SK-N-MC (cell line): Measurements from ENCODE around the gene HINT2.

Experiments
- DNase-seq: peaks from one replicate; pipeline ENCODE4 v3.0.0-alpha.2; 2011; ENCODE audit warnings: low read depth, low spot score
- H3K27ac ChIP-seq: fragments of 200-600 bp; sonication (generic); 2 replicates; pipeline ENCODE4 v1.5.1; 2016; ENCODE audit warnings: mixed run types
- H3K36me3 ChIP-seq: fragments of 200-600 bp; sonication (generic); 2 replicates; pipeline ENCODE4 v1.6.1; 2017; ENCODE audit warnings: antibody characterized with exemption, low read length, mixed read lengths; ENCODE audit not compliant: insufficient read depth
- H3K4me3 ChIP-seq: fragments of 200-600 bp; sonication (generic); 2 replicates; pipeline ENCODE4 v1.5.1; 2016
- H3K9ac ChIP-seq: fragments of 200-600 bp; sonication (generic); 2 replicates; pipeline ENCODE4 v1.8.0; 2017; ENCODE audit warnings: mixed run types, mixed read lengths; ENCODE audit not compliant: insufficient read length
- H3K9me3 ChIP-seq: fragments of 200-600 bp; sonication (generic); 2 replicates; pipeline ENCODE4 v1.6.1; 2017; ENCODE audit warnings: low read depth, mild to moderate bottlenecking, antibody characterized with exemption, low read length, moderate library complexity, mixed read lengths
- EZH2 ChIP-seq: fragments of 200-600 bp; sonication (generic); IDR thresholded peaks from one replicate; pipeline ENCODE4 v1.6.1; 2017; ENCODE audit warnings: antibody characterized with exemption
- FOXP2 ChIP-seq: optimal IDR thresholded peaks from 2 replicates; pipeline ENCODE3; 2011; ENCODE audit warnings: mild to moderate bottlenecking, moderate library complexity; ENCODE audit not compliant: insufficient read depth; ENCODE audit errors: extremely low read length, control extremely low read depth
- POLR2AphosphoS5 ChIP-seq: IDR thresholded peaks from 2 replicates; pipeline ENCODE4 v1.6.1; 2012; ENCODE audit warnings: mild to moderate bottlenecking, low read depth, low read length, borderline replicate concordance

The HINT2 gene

DNA sequence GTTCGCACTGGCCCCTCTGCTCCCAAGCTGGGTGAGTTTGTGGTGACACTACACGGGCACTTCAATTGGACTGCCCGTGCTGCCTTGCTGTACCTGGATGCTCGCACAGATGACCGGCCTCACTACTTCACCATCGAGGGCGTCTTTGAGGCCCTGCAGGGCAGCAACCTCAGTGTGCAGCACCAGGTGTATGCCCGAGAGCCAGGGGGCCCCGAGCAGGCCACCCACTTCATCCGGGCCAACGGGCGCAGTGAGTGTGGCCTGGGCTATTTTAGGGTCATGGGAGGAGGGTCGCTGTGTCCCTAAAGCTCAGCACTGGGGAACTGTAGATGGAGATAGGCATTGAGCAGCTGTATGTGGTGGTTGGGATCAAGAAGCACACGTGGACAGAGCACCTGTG is 22.0 kb downstream of the HINT2 start:
- Histone ChIP-seq H3K4me3 (no peak overlapping the region), H3K9me3 (no peaks in the 10 kb centered on the region), H3K9ac (no peak overlapping the region), H3K36me3 (no peaks in the 10 kb centered on the region), H3K27ac (no peak overlapping the region)
- DNase-seq, result no peak
- no peak for TF ChIP-seq FOXP2
- TF ChIP-seq POLR2AphosphoS5, result no peak
- TF ChIP-seq EZH2, result no peak

DNA sequence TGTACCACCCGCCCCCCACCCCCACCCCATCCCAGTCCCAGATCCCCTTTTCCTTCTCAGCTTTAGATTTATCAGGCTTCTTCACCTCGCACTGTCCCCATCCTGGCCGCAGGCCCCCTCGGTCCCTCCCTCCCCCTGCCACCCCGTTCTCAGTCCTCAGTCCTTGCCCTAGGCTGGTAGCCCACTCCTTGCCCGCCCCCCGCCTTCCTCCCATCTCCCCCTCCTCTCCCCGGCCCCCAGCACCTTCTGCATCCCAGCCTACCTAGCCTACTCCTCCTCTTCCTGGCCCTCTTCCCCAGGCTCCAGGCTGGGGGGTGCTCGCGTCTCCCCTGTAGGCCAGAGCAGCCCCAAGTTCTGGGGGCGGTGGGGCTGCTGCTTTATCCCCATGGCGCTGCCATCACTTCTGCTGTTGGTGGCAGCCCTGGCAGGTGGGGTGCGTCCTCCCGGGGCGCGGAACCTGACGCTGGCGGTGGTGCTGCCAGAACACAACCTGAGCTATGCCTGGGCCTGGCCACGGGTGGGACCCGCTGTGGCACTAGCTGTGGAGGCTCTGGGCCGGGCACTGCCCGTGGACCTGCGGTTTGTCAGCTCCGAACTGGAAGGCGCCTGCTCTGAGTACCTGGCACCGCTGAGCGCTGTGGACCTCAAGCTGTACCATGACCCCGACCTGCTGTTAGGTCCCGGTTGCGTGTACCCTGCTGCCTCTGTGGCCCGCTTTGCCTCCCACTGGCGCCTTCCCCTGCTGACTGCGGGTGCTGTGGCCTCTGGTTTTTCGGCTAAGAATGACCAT is 22.6 kb downstream of the HINT2 start:
- Histone ChIP-seq H3K9me3 (no peaks in the 10 kb centered on the region), H3K36me3 (no peaks in the 10 kb centered on the region), H3K4me3 (no peak overlapping the region), H3K27ac (no peak overlapping the region), H3K9ac (no peak overlapping the region)
- no peak for TF ChIP-seq POLR2AphosphoS5
- TF ChIP-seq FOXP2, result no peak
- TF ChIP-seq EZH2, result no peak
- no peak for DNase-seq

DNA sequence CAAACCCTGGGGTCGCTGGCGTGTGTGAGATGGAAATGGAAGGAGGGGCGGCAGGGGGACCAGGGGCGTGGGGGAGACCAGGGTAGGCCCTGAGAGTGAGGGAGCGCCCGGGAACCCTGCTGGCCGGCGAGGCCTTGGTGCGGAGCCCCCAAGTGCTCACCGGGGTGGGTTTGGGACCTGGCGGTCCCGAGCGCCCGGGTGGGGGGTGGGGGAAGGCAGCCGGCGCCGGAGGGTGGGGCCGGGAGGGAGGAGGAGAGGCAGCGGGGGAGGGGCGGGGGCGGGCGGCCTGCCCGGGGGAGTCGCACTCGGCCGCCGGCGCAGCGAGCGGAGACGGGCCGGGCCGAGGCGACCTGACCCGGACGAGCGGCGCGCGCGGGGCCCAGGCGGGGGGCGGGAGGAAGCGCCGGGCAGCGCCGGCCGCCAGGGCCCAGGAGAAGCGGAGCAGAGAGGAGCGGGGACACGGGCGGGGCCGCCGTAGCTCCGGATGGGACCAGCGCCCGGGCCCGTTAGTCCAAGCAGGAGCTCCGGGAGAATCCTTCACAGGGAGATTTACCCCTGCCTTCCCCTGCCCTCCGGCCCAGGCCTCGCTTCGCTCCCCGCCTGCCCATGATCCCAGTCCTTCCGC is 23.4 kb downstream of the HINT2 start, which contains the start of gene NPR2:
Gene NPR2, plus strand, starts transcription at position 295 of the 625 bp plus-strand sequence. CDS start 818 bp downstream, outside the sequence.
- Histone ChIP-seq H3K9ac (no peak within 1 kb of the TSS), H3K27ac (no peak within 1 kb of the TSS), H3K4me3 (no peak within 1 kb of the TSS), H3K9me3 (no peaks in the 10 kb centered on the region), H3K36me3 (no peaks in the 10 kb centered on the region)
- no peak for TF ChIP-seq POLR2AphosphoS5
- TF ChIP-seq EZH2, result no peak
- no peak for TF ChIP-seq FOXP2
- no peak for DNase-seq

DNA sequence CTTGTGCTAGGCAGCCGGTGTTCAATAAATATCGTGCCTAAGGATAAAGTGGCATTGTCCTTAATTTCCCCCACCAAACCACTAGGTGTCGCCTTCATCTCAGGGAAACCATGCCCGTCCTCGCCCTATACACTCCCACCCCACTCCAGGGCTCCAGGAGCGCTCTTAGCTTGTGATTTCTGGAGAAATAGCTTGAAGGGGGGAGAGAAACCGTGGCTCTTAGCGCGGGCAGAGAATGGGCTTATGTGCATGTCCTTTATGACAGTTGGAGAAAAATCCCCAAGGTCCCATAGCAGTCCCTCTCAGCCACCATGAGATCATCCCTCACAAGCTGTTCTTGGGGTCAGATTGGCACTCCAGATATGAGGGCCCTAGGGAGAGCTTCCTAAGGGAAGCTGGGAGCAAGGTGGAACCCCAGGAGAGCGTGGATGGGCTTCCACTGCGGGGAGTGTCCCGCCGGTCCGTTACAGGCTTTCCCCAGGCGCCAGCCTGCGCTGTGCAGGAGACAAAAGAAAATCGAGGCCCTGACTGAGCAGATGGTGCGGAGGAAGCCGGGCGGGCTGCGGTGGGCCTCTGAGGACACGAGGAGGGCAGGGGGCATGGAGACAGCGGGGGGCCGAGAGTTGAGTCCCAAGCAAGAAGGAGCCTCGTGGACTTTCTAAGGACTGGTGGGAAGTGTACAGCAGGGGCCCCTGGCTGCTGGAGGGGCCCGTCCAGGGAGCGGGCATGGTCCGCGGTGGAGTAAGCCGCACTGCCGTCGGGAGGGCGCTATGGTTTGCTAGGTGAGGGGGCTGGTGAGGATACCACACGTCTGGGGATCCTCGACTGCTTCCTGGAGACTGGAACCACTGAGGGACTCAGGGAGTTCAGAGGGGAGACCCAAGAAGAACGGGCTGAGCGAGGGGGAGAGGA is 24.2 kb downstream of the HINT2 start:
- H3K9me3 ChIP-seq, result no peaks in the 10 kb centered on the region
- H3K36me3 ChIP-seq, result no peaks in the 10 kb centered on the region
- no peak for DNase-seq
- no peak overlapping the region for H3K9ac ChIP-seq
- H3K27ac ChIP-seq, result no peak overlapping the region
- peak overlapping the region; percentile 20; the same call in 1 of the 2 replicates for H3K4me3 ChIP-seq
- TF ChIP-seq POLR2AphosphoS5 (no peak), FOXP2 (no peak), EZH2 (no peak)

DNA sequence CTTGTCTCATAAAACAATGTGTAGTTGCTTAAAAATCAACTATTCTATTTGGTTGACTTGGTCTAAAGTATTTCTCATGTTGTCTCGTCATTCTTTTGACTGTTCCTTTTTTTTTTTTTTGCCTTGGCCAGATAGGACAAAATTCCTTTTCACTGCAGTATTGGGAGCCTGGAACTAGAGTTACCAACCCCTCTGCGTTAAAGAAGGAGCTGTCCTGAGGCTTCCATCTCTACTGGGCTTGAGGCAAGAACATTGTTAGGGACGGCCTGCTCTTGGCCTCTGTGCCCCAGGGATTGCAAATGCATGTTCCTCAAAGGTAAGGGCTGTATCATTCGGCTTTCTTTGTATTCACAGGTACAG is 24.8 kb downstream of the HINT2 start:
- Histone ChIP-seq H3K4me3 (peak overlapping the region; percentile 20; the same call in 1 of the 2 replicates), H3K36me3 (no peaks in the 10 kb centered on the region), H3K27ac (peak overlapping the region; percentile 51; the same call in 1 of the 2 replicates), H3K9me3 (no peaks in the 10 kb centered on the region), H3K9ac (no peak overlapping the region)
- TF ChIP-seq EZH2 (no peak), FOXP2 (no peak), POLR2AphosphoS5 (no peak)
- DNase-seq, result no peak

DNA sequence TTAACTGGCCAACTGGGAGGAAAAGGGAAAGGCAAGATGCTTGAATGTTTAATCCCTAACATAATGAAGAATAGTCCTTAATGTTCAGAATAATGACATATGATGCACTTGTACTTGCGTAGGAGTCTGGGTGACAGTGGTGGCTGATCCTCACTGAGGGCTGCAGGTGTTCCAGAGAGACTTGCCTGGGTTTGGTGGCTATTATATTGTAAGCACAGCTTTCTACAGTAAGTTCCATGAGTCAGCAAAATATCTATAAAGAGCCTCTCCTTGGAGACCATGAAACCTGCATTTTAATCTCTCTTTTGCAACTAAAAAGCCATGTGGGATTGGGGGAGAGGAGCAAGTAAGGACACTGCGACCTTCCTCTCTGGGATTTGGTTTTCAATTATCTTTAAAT is 25.3 kb downstream of the HINT2 start:
- peak overlapping the region; percentile 38 for H3K9ac ChIP-seq
- no peak for DNase-seq
- H3K27ac ChIP-seq, result peak overlapping the region; percentile 51; the same call in 1 of the 2 replicates
- no peaks in the 10 kb centered on the region for H3K36me3 ChIP-seq
- peak overlapping the region; percentile 20; the same call in 1 of the 2 replicates for H3K4me3 ChIP-seq
- TF ChIP-seq POLR2AphosphoS5 (no peak), FOXP2 (no peak), EZH2 (no peak)
- H3K9me3 ChIP-seq, result no peaks in the 10 kb centered on the region

DNA sequence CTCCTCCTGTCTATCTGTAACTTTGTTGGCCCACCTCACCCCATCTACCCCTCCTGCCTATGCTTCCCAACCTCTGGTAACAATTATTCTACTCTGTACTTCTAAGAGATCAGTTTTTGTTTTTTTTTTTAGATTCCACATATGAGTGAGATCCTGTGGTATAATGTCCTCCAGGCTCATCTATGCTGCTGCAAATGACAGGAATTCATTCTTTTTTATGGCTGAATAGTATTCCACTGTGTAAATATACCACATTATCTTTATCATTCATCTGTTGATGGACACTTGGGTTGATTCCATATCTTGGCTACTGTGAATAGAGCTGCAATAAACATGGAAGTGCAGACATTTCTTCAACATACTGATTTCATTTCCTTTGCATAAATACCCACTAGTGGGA is 31.4 kb downstream of the HINT2 start:
- Histone ChIP-seq H3K4me3 (no peak overlapping the region), H3K9ac (no peak overlapping the region), H3K27ac (no peak overlapping the region), H3K36me3 (0 out of 2 replicates have a peak, but pooled peaks cover 3% of the 10 kb centered on the region), H3K9me3 (no peaks in the 10 kb centered on the region)
- DNase-seq, result no peak
- TF ChIP-seq EZH2 (no peak), FOXP2 (no peak), POLR2AphosphoS5 (no peak)
